ENCODE data around the gene NGB. TPM values are rescaled to one million over a fixed set of nuclear protein-coding genes. Genes with fewer than 3 reads are reported as not detected.

NGB gene
- total RNA-seq, 2 experiments from 2014 or later = not detected

DNA sequence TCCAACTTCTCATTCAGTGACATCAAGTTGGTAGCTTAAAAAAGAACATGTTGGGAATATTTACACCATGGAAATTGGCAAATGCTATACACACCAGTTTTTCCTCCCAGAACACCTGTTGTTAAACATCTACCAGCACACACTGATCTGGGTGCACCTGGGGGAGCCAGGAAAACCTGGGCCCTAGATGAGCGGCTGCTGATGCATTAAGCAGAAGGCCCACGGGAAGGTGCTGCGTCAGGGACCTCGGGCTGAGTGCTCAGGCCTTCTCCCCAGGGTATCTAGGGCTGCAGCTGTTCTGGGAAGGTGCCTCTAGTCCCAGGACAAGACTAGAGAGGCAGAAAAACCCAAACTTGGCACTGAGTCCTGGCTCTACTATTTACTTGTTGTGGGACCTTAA, 2.8 kb upstream of the NGB start:
- DNase-seq (no peak), ATAC-seq (no peak)
- Mint-ChIP-seq H3K36me3 (ENCODE audit: low read depth) (no peaks in the 10 kb centered on the region), H3K4me1 (ENCODE audit: low read depth) (peaks cover 3% of the 10 kb centered on the region), H3K27me3 (ENCODE audit: low read depth) (peaks cover 25% of the 10 kb centered on the region), H3K9me3 (ENCODE audit: insufficient read depth) (no peaks in the 10 kb centered on the region), H3K4me3 (no peak overlapping the region), H3K27ac (no peak overlapping the region)
- CTCF ChIA-PET = interaction anchor here (0.9 to 1.4 kb wide), 3 partner anchors 30 to 61 kb away, joined by 3 to 5 read pairs (median 5); no protein-coding TSS in a partner anchor
- POLR2A ChIA-PET = interaction anchor here (0.6 kb wide), 1 partner anchor 57 kb away, joined by 3 read pairs; no protein-coding TSS in a partner anchor

DNA sequence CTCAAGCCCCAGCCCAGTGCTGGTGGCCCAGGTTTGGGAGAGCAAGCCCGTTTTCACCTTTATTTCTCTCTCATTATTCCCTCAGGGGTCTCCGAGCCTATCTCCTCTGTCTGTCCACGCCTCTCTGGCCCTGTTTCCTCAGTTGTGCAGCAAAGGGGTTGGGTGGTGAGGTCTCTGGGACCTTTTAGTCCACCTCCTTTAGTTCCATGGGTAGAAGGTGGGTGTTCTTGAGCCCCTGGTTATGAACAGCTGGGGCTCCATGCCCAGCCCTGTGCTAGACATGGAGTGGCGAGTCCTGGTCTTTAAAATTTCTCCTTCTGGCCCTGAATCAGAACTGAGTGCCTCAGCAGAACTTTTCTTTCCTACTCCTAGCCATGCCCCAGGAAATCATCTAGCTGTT, 1.3 kb upstream of the NGB start:
- POLR2A ChIA-PET = no interaction called here
- DNase-seq = no peak
- Mint-ChIP-seq H3K4me3 (no peak overlapping the region), H3K4me1 (ENCODE audit: low read depth) (peaks cover 3% of the 10 kb centered on the region), H3K27me3 (ENCODE audit: low read depth) (peaks cover 34% of the 10 kb centered on the region), H3K36me3 (ENCODE audit: low read depth) (no peaks in the 10 kb centered on the region), H3K9me3 (ENCODE audit: insufficient read depth) (no peaks in the 10 kb centered on the region), H3K27ac (no peak overlapping the region)
- CTCF ChIA-PET = interaction anchor here (1.4 kb wide), 1 partner anchor 59 kb away, joined by 5 read pairs; no protein-coding TSS in a partner anchor
- no peak for ATAC-seq

DNA sequence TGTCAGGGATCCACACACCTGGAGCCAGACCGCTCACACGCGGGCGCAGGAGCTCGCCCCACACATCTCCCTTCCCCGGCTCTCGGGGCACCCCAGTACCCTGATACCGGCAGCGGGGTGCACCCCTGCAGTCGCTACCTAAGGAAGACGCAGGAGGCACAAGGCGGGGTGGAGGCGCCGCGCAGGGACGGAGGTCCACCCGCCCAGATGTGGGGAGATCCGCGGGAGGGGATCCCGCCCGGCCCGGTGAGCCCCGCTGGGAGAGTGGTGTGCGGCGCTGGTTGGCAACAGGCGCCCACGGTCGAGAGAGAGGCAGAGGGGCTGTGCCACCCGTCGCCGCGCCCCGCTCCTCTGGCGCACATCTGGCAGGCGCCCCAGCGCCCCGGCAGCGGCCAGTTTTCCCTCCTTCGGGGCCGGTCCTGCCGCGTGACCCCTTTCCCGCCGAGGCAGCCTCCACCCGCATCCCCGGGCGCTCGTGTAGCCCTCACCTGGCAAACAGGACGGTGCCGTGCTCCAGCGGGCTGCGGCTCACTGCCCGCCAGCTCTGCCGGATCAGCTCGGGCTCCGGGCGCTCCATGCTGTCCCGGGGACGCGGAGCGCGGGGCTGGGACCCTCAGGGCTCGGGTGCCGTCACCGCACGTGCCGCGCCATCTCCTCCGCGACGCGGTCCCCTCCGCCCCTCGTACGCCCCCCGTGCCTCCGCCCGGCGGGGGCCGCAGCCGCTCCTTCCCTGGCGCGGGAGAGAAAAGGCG, 469 bp downstream of the NGB start:
- CTCF ChIA-PET = no interaction called here
- DNase-seq = no peak
- no peak for ATAC-seq
- peaks cover 34% of the 10 kb centered on the region for H3K27me3 Mint-ChIP-seq (ENCODE audit: low read depth)
- no peak overlapping the region for H3K27ac Mint-ChIP-seq
- no peak overlapping the region for H3K4me3 Mint-ChIP-seq
- peaks cover 3% of the 10 kb centered on the region for H3K4me1 Mint-ChIP-seq (ENCODE audit: low read depth)
- POLR2A ChIA-PET = no interaction called here
- no peaks in the 10 kb centered on the region for H3K9me3 Mint-ChIP-seq (ENCODE audit: insufficient read depth)
- H3K36me3 Mint-ChIP-seq (ENCODE audit: low read depth) = no peaks in the 10 kb centered on the region

DNA sequence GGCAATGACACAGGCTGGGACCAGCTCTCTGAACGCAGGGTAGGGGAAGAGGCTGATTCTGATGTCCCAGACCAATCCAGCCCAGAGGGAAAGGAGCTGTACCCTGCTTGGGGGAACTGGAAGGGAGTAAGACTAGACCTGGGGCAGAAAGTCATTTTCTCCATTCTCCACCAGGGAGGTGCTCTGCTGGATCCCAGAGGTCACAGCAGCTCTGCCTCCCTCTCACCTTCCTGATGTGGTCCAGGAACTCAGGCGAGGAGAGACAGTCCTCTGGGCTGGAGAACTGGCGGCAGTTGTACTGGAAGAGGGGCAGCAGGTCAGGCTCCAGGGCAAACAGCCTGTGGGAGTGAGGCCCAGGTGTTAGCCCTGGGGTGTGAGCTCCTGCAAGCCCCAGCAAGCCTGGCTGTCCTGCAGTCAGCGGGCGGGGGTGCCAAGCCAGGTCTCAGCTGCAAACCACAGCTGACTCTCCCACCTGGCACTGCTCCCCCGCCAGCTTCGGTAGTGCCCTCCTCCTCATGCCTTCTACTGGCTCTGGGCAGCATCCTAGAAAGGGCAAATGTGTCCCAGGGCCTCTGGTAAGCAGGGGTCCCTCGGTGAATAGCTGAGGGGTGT, 1.9 kb downstream of the NGB start:
- Mint-ChIP-seq H3K27ac (no peak overlapping the region), H3K27me3 (ENCODE audit: low read depth) (peaks cover 34% of the 10 kb centered on the region), H3K9me3 (ENCODE audit: insufficient read depth) (no peaks in the 10 kb centered on the region), H3K4me3 (no peak overlapping the region), H3K4me1 (ENCODE audit: low read depth) (peaks cover 4% of the 10 kb centered on the region), H3K36me3 (ENCODE audit: low read depth) (no peaks in the 10 kb centered on the region)
- CTCF ChIA-PET = no interaction called here
- DNase-seq (no peak), ATAC-seq (no peak)
- POLR2A ChIA-PET = no interaction called here

DNA sequence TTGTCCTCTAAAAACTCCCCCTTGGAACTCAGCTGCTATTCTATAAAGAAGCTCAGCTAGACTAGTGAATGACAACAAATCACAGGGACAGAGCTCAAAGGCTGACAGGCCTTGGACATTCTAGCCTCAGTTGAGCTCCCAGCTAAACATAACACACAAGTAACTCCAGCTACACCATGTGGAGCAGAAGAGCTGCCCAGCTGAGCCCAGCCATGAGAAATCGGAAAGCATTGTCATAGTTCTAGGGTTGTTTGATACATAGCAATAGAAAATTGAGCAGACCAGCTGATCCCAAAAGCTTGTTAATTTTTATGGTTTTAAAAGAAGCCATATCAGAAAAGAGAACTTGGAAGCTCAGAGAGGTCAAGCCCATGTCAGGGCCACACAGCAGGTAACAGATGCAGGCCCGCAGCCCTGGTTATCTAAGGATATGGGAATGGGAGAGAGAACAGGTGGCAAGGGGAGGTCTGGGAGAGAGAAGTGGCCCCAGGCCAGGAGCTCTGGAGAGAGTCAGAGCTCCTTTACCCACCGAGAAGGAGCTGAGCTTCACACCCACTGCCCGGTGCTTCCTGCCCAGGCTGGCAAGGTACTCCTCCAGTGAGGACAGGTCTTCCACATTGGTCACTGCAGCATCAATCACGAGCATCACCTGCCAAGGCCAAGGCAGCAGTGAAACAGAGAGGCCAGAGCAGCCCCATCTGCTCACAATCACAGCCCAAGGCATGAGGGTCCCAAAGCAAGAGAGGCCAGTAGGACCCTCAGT, 2.9 kb downstream of the NGB start:
- ChIA-PET POLR2A (no interaction called here), CTCF (no interaction called here)
- Mint-ChIP-seq H3K27ac (no peak overlapping the region), H3K27me3 (ENCODE audit: low read depth) (peaks cover 41% of the 10 kb centered on the region), H3K36me3 (ENCODE audit: low read depth) (no peaks in the 10 kb centered on the region), H3K4me1 (ENCODE audit: low read depth) (peaks cover 4% of the 10 kb centered on the region), H3K4me3 (no peak overlapping the region), H3K9me3 (ENCODE audit: insufficient read depth) (no peaks in the 10 kb centered on the region)
- no peak for DNase-seq
- ATAC-seq = no peak

DNA sequence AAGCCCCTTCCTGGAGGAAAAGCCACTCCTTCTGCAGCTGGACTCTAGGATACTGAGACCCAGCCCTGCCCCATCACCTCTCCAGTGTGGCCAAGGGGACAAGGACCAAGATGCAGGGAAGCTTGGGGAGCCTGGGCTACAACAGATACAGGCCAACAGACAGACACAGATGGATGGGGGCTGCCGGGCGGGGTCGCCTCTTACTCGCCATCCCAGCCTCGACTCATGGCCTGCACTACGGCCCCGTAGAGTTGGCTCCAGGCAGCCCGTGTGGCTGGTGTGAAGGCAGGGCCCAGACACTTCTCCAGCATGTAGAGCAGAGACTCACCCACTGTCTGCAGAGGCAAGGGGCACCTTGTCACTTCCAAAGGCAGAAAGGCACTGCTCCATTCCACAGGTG, 4.7 kb downstream of the NGB start:
- H3K4me1 Mint-ChIP-seq (ENCODE audit: low read depth) = peaks cover 4% of the 10 kb centered on the region
- no peaks in the 10 kb centered on the region for H3K9me3 Mint-ChIP-seq (ENCODE audit: insufficient read depth)
- CTCF ChIA-PET = interaction anchor here (1.5 kb wide), 1 partner anchor 25 kb away, joined by 3 read pairs; no protein-coding TSS in a partner anchor
- peaks cover 38% of the 10 kb centered on the region for H3K27me3 Mint-ChIP-seq (ENCODE audit: low read depth)
- H3K4me3 Mint-ChIP-seq = no peak overlapping the region
- ATAC-seq (no peak), DNase-seq (no peak)
- H3K27ac Mint-ChIP-seq = no peak overlapping the region
- POLR2A ChIA-PET = no interaction called here
- H3K36me3 Mint-ChIP-seq (ENCODE audit: low read depth) = no peaks in the 10 kb centered on the region

DNA sequence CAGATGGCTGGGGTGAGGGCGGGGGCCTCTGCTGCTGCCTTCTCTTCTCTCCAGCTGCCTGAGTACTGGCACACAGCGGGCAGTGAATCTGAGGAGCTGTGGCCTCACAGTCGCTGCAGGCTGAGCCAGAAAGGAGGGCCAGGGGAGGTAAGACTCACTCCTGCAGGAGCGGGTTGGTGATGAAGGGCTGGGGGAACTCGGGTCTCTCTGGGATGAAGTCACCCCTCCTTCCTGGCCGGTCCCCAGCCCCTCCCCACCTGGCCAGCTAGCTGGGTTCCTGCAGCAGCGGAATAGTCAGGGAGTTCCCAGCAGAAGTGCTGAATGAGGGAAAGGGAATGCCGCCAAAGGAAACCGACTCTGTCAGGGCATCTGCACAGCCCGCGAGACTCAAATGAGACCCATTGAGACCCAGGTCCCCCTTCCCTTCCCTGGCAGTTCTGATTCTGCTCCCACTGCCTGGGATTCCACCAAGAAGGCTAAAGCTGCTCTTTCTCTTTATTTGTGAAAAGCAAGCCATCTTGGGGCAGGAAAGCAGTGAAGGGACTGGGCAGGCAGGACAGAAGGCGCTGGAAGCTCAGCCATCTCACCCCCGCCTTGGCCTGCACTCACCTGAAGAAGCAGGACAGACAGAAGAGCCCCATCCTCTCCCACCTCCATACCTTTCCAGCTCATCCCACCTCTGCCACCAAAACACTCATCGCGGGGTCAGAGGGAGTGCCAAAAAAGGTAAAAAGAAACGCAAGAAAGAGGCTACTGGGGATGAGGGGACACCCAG, 5.3 kb downstream of the NGB start:
- Mint-ChIP-seq H3K27ac (no peak overlapping the region), H3K4me1 (ENCODE audit: low read depth) (peaks cover 4% of the 10 kb centered on the region), H3K27me3 (ENCODE audit: low read depth) (peaks cover 35% of the 10 kb centered on the region), H3K4me3 (no peak overlapping the region), H3K9me3 (ENCODE audit: insufficient read depth) (no peaks in the 10 kb centered on the region), H3K36me3 (ENCODE audit: low read depth) (no peaks in the 10 kb centered on the region)
- ATAC-seq = no peak
- CTCF ChIA-PET = interaction anchor here (1.5 kb wide), 1 partner anchor 24 kb away, joined by 3 read pairs; no protein-coding TSS in a partner anchor
- POLR2A ChIA-PET = no interaction called here
- DNase-seq = no peak

DNA sequence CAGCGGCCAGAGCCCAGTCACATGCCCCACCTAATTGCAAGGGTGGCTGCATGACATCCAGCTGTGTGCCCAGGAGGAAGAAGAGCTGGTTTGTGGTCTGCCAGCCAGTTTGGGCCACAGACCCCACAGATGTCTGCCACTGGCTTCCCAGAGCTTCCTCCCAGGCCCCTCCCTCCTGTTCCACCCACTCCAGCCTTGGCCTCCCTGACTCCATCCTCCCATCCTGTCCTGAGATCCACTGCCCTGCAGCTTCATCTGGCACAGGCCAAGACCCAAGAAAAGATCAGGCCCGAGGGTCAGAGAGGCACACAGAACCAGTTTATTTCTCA, 5.9 kb downstream of the NGB start:
- ChIA-PET POLR2A (no interaction called here), CTCF (interaction anchor here (1.5 kb wide), 1 partner anchor 23 kb away, joined by 3 read pairs; no protein-coding TSS in a partner anchor)
- Mint-ChIP-seq H3K9me3 (ENCODE audit: insufficient read depth) (no peaks in the 10 kb centered on the region), H3K27me3 (ENCODE audit: low read depth) (peaks cover 33% of the 10 kb centered on the region), H3K4me3 (no peak overlapping the region), H3K36me3 (ENCODE audit: low read depth) (no peaks in the 10 kb centered on the region), H3K4me1 (ENCODE audit: low read depth) (peaks cover 4% of the 10 kb centered on the region), H3K27ac (no peak overlapping the region)
- ATAC-seq (no peak), DNase-seq (no peak)

DNA sequence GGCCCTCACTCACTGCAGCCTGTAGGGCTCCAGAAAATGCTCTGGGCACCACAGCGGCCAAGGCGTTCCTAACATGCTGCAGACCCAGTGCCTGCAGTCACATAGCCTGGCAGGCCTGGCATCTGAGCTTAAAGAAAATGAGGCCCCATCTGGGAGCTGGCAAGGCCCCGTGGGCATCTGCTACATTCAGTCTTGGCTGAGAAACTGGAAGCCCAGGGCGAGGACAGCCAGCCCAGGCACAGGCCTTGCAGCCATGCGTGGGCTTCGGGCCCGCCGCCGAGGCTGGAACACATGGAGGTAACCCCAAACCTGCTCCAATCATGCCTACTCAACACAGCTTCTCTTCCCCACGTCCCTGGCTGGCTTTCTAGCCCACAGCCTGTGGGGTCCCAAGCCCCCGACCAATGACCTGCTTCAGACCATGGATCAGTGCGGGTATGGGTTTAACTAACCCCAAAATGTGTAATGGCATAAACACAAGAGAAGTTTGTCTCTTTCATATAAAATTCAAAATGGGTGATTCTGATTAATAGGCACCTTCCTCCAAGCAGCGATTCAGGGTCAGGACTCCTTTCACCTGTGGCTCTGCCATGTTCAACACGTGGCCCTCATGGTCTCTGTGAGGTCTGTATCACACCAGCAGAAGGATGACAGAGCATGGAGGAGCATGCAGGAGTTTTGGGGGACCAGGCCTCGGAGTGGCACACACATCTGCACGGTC, 6.4 kb downstream of the NGB start:
- ATAC-seq (no peak), DNase-seq (no peak)
- Mint-ChIP-seq H3K36me3 (ENCODE audit: low read depth) (no peaks in the 10 kb centered on the region), H3K4me1 (ENCODE audit: low read depth) (peaks cover 2% of the 10 kb centered on the region), H3K4me3 (no peak overlapping the region), H3K27ac (no peak overlapping the region), H3K9me3 (ENCODE audit: insufficient read depth) (no peaks in the 10 kb centered on the region), H3K27me3 (ENCODE audit: low read depth) (peaks cover 29% of the 10 kb centered on the region)
- POLR2A ChIA-PET = no interaction called here
- CTCF ChIA-PET = interaction anchor here (1.5 kb wide), 1 partner anchor 23 kb away, joined by 3 read pairs; no protein-coding TSS in a partner anchor

DNA sequence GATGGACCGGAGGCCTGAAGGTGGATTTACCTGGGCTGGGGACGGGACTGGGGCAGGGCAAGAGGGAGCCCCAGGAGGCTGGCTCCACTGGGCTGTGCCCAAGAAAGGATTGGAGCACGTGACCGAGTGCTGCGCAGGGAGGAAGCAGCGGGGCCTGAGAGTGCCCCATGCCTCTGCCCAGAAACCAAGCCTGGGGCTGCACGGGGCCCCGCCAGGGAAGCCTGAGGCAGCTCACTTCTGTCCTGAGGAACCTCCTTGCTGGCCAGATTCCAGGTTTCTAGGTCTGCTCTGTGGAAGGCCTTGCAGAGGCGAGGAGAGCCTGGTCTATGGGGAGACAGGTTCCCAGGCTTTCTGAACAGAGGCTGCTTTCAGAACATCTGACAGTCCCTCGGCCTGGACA, 10.4 kb downstream of the NGB start:
- Mint-ChIP-seq H3K9me3 (ENCODE audit: insufficient read depth) (no peaks in the 10 kb centered on the region), H3K27ac (no peak overlapping the region), H3K4me3 (no peak overlapping the region), H3K4me1 (ENCODE audit: low read depth) (peaks cover 2% of the 10 kb centered on the region), H3K27me3 (ENCODE audit: low read depth) (peaks cover 13% of the 10 kb centered on the region), H3K36me3 (ENCODE audit: low read depth) (no peaks in the 10 kb centered on the region)
- DNase-seq (no peak), ATAC-seq (no peak)
- CTCF ChIA-PET = no interaction called here
- POLR2A ChIA-PET = no interaction called here

DNA sequence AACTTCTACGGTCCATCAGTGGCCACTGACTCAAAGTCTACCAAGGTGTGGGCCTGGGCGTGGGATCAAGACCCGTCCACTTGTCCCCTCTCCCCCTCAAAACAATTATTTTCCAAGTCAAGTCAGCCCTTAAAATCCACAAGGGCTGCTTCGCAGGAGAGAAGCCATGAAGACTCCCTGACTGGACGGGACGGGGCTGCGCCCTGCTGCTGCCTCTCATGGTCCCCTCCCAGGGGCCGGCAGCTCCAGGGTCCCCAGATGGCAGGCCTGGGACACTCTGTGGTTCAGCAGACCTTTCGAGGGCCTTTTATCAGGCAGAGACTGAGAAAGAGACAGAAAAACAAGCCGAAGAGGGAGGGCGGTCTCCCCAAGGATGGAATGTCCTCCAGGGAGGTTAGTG, 10.8 kb downstream of the NGB start:
- Mint-ChIP-seq H3K9me3 (ENCODE audit: insufficient read depth) (no peaks in the 10 kb centered on the region), H3K4me1 (ENCODE audit: low read depth) (peaks cover under 1% of the 10 kb centered on the region), H3K27ac (no peak overlapping the region), H3K27me3 (ENCODE audit: low read depth) (peaks cover 13% of the 10 kb centered on the region), H3K36me3 (ENCODE audit: low read depth) (no peaks in the 10 kb centered on the region), H3K4me3 (no peak overlapping the region)
- ATAC-seq = no peak
- no peak for DNase-seq
- POLR2A ChIA-PET = no interaction called here
- CTCF ChIA-PET = no interaction called here

Measured in activated CD8-positive, alpha-beta T cell treated with anti-CD3 and anti-CD28 coated beads, Interleukin-2, amount 10 ng/mL, durations not matched to agents 7 days and 5 days (primary cell).